GM12891 (cell line): Measurements from ENCODE around the gene ZNF174.

ENCODE experiments used
- POLR2A ChIP-seq: IDR thresholded peaks from 2 replicates; pipeline ENCODE4 v1.6.1; 2011; ENCODE audit warnings: low read depth, low read length, control low read depth
- POLR2AphosphoS5 ChIP-seq: IDR thresholded peaks from 2 replicates; pipeline ENCODE4 v1.6.1; 2011; ENCODE audit warnings: low read depth, low read length, control low read depth
- POU2F2 ChIP-seq: IDR thresholded peaks from 2 replicates; pipeline ENCODE4 v1.6.1; 2011; ENCODE audit warnings: low read depth, mild to moderate bottlenecking, control low read depth, low read length, moderate library complexity
- SPI1 ChIP-seq: IDR thresholded peaks from 2 replicates; pipeline ENCODE4 v1.6.1; 2011; ENCODE audit warnings: low read depth, low read length, control low read depth
- TAF1 ChIP-seq: IDR thresholded peaks from 2 replicates; pipeline ENCODE4 v1.6.1; 2011; ENCODE audit warnings: low read depth, low read length, control low read depth

DNA sequence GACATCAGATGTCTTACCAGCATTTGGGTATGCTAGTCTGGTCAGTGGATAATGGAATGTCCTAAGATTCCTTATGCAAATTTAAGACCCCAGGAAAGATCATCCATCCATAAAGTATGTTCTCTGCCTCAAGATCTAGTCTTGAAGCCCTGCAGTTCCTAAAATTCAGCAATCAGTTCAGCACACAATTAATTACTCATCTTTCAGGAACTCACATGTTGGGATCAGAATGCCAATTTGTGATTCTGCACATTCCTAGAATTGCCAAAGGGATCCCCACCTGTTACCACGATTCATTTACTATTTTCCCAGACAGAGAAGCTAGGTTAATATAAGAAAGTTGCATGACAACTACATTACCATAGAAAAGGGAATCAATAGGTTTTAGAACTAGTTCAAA, 42.1 kb upstream of the ZNF174 start:
- TF ChIP-seq POLR2AphosphoS5 (no peak), POLR2A (no peak), POU2F2 (no peak), TAF1 (no peak), SPI1 (no peak)
